Ascending aorta (tissue), 2 donors: ENCODE measurements around the gene AGO3. TPM values are rescaled to one million over a fixed set of nuclear protein-coding genes. Genes with fewer than 3 reads are reported as not detected.
"Not testable (repeated sequence)": the region's sequence is repeated elsewhere in the genome, so short reads cannot be mapped to it uniquely, and the experiment has no call there.

Experiments
- DNase-seq, 2 donors: peaks; one replicate each; pipeline ENCODE4 v3.0.0-alpha.2; 2019; ENCODE audit warnings: low spot score in 2 of 2
- H3K27ac ChIP-seq, 2 donors: fragments of 200-600 bp; sonication (generic); one replicate each; pipeline ENCODE4 v1.5.1; 2016 to 2017; ENCODE audit warnings: mild to moderate bottlenecking in 1 of 2
- H3K27me3 ChIP-seq: fragments of 200-600 bp; sonication (generic); one replicate; pipeline ENCODE4 v1.5.1; 2017
- H3K36me3 ChIP-seq, 2 donors: fragments of 200-600 bp; sonication (generic); one replicate each; pipeline ENCODE4 v1.5.1; 2016
- H3K4me1 ChIP-seq, 2 donors: fragments of 200-600 bp; sonication (generic); one replicate each; pipeline ENCODE4 v1.5.1; 2016 to 2017; ENCODE audit warnings: mild to moderate bottlenecking in 1 of 2
- H3K4me3 ChIP-seq, 2 donors: fragments of 200-600 bp; sonication (generic); one replicate each; pipeline ENCODE4 v1.5.1; 2016 to 2017; ENCODE audit warnings: mild to moderate bottlenecking in 1 of 2
- H3K9me3 ChIP-seq, 2 donors: fragments of 200-600 bp; sonication (generic); one replicate each; pipeline ENCODE4 v1.5.1; 2016
- CTCF ChIP-seq, 3 experiments: fragments of 200-600 bp in 2 of 3; fragments of 450-650 bp in 1 of 3; sonication (generic) in 2 of 3; IDR thresholded peaks; one replicate each; pipeline ENCODE4 v1.5.1; 2016 to 2019; ENCODE audit warnings: antibody characterized with exemption in 3 of 3, mild to moderate bottlenecking in 1 of 3, moderate library complexity in 1 of 3
- intact Hi-C: fragments of 100-400 bp; cut with DNase I; formaldehyde crosslinking; loops from one replicate; pipeline ENCODE4 v1.15.1; 2023
- total RNA-seq: library from RNA; depleted of rRNA; stranded (reverse); fragments of >200 nt; gene quantifications from one replicate; pipeline ENCODE4 v1.1.0, GENCODE V29; 2016

The AGO3 gene
- total RNA-seq, 1 donor from 2014 or later = 19.7 TPM

GRCh38 chr1:35958558-35958957, 27.7 kb downstream of the AGO3 start:
- TF ChIP-seq CTCF (IDR thresholded peaks at IDR 0.05) = no peak

GRCh38 chr1:35959304-35959703, 28.4 kb downstream of the AGO3 start:
- Histone ChIP-seq H3K27ac (no peak overlapping the region), H3K27me3 (no peaks in the 10 kb centered on the region), H3K9me3 (no peaks in the 10 kb centered on the region), H3K4me3 (no peak overlapping the region), H3K4me1 (no peaks in the 10 kb centered on the region), H3K36me3 (no peaks in the 10 kb centered on the region)
- DNase-seq = no peak
- TF ChIP-seq CTCF (IDR thresholded peaks at IDR 0.05) = no peak
- intact Hi-C loops = no loop called here

More at GRCh38 chr1:35958558-35958957, 27.7 kb downstream of the AGO3 start:
- DNase-seq = no peak
- no peaks in the 10 kb centered on the region for H3K36me3 ChIP-seq
- H3K9me3 ChIP-seq = no peaks in the 10 kb centered on the region
- H3K4me1 ChIP-seq = no peaks in the 10 kb centered on the region
- no peak overlapping the region for H3K4me3 ChIP-seq
- intact Hi-C loops = no loop called here
- no peak overlapping the region for H3K27ac ChIP-seq
- no peaks in the 10 kb centered on the region for H3K27me3 ChIP-seq

DNA sequence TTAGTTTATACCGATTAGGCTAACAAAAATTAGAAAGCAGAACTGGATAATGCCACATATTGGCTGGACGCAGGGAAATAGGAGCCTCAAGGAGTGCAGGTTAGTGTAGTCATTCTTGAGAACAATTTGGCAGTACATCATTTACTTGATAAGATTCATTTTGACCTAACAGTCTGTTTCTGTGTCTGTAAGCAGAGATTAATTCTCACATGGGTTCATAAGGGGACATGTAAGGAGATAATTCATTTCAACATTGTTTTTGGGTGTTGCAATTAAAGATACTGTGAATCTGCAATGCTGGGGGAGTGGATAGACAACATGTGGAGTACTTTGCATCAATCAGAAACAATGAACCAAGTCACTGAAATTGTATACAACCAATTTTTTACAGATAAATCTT, 32.0 kb downstream of the AGO3 start:
- H3K36me3 ChIP-seq = peaks cover 0 to 8% of the 10 kb centered on the region in 2 donors

DNA sequence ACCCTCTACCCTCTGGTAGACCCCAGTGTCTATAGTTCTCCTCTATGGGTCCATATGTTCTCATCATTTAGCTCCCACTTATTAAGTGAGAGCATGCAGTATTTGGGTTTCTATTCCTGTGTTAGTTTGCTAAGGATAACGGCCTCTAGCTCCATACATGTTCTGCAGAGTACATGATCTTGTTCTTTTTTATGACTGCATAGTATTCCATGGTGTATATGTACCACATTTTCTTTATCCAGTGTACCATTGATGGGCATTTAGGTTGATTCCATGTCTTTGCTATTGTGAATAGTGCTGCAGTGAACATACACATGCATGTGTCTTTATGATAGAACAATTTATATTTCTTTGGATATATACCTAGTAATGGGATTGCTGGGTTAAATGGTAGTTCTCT, 33.4 kb downstream of the AGO3 start:
- H3K27me3 ChIP-seq, H3K4me3 ChIP-seq, H3K4me1 ChIP-seq, H3K27ac ChIP-seq, DNase-seq, H3K9me3 ChIP-seq, intact Hi-C loops: not testable (repeated sequence)
- H3K36me3 ChIP-seq = peaks cover 0 to 14% of the 10 kb centered on the region in 2 donors

More for the DNA sequence above, 32.0 kb downstream of the AGO3 start:
- H3K9me3 ChIP-seq = no peaks in the 10 kb centered on the region
- no peak overlapping the region for H3K4me3 ChIP-seq
- no peak for TF ChIP-seq CTCF (IDR thresholded peaks at IDR 0.05)
- H3K27ac ChIP-seq = no peak overlapping the region
- no peaks in the 10 kb centered on the region for H3K4me1 ChIP-seq
- H3K27me3 ChIP-seq = no peaks in the 10 kb centered on the region
- DNase-seq = no peak
- intact Hi-C loops = no loop called here

- Histone ChIP-seq H3K4me1 (no peaks in the 10 kb centered on the region), H3K27me3 (no peaks in the 10 kb centered on the region), H3K27ac (no peak overlapping the region), H3K36me3 (peaks cover 4 to 24% of the 10 kb centered on the region in 2 donors), H3K9me3 (no peaks in the 10 kb centered on the region), H3K4me3 (no peak overlapping the region)
- no peak for DNase-seq
- no peak for TF ChIP-seq CTCF (IDR thresholded peaks at IDR 0.05)
- intact Hi-C loops = no loop called here
Measured at GRCh38 chr1:35968396-35968795, 37.5 kb downstream of the AGO3 start.

GRCh38 chr1:35971601-35972000, 40.7 kb downstream of the AGO3 start:
- H3K9me3 ChIP-seq = no peaks in the 10 kb centered on the region
- no peak overlapping the region for H3K27ac ChIP-seq
- TF ChIP-seq CTCF (IDR thresholded peaks at IDR 0.05) = no peak
- peaks cover 8 to 40% of the 10 kb centered on the region in 2 donors for H3K36me3 ChIP-seq
- no peaks in the 10 kb centered on the region for H3K4me1 ChIP-seq
- DNase-seq = no peak
- intact Hi-C loops = no loop called here
- no peak overlapping the region for H3K4me3 ChIP-seq
- H3K27me3 ChIP-seq = no peaks in the 10 kb centered on the region

GRCh38 chr1:35972631-35973030, 41.7 kb downstream of the AGO3 start:
- DNase-seq, intact Hi-C loops, H3K4me1 ChIP-seq, H3K4me3 ChIP-seq, H3K27ac ChIP-seq, H3K9me3 ChIP-seq, H3K27me3 ChIP-seq: not testable (repeated sequence)
- H3K36me3 ChIP-seq = peaks cover 8 to 35% of the 10 kb centered on the region in 2 donors
